Stimulated activated CD4-positive, alpha-beta T cell treated with anti-CD3 and anti-CD28 coated beads, Interleukin-12 subunit alpha, Interleukin-12 subunit beta, amount 100 ng/mL, for 4 hours (primary cell): ENCODE data around the gene SYNPO.

ENCODE experiments used
- DNase-seq: peaks from one replicate; pipeline ENCODE4 v3.0.0-alpha.2; 2020

SYNPO gene

GRCh38 chr5:150700594-150701377 lies 60.3 kb downstream of the SYNPO start, which contains the start of gene RBM22:
RBM22 (minus strand) TSS chr5:150701062; CDS start chr5:150700985, 77 bp downstream.
- DNase-seq: peak; percentile 88

- no peak for DNase-seq
Measured at GRCh38 chr5:150703762-150704161, 63.3 kb downstream of the SYNPO start.

GRCh38 chr5:150706776-150707390 lies 66.4 kb downstream of the SYNPO start:
- DNase-seq: no peak
